Endothelial cell of umbilical vein (primary cell): ENCODE data around the gene DENND6A. TPM values are rescaled to one million over a fixed set of nuclear protein-coding genes. Genes with fewer than 3 reads are reported as not detected.

Experiments
- BruUV-seq: library from RNA; stranded (reverse); fragments of 400-500 nt; replicated peaks from 2 replicates; lab custom pipeline; 2021; lab: Mats Ljungman, UMichigan
- CTCF ChIA-PET: fragments of 300-600, 350-600 bp; sonication (Branson Sonifier 250); formaldehyde crosslinking; loops from one replicate; lab custom pipeline; 2021; ENCODE audit warnings: antibody characterized with exemption, inconsistent platforms; lab: Charles Lee
- POLR2A ChIA-PET: fragments of 300-600, 350-600 bp; sonication (Branson Sonifier 250); formaldehyde crosslinking; loops from one replicate; lab custom pipeline; 2021; ENCODE audit warnings: antibody characterized with exemption, inconsistent platforms; lab: Charles Lee
- DNase-seq: peaks from one replicate; pipeline ENCODE4 v3.0.0-alpha.2; 2011; ENCODE audit warnings: low read depth, low spot score
- FAIRE-seq: peaks from 2 replicates; lab custom pipeline; 2011; peaks lifted over from hg19 to GRCh38; lab: Jason Lieb, UNC
- H2AFZ ChIP-seq: 2 replicates; pipeline ENCODE4 v1.6.0; 2012; ENCODE audit warnings: low read depth, low read length, control low read depth, inconsistent platforms
- H3K27ac ChIP-seq: 2 replicates; pipeline ENCODE4 v1.5.1; 2011; ENCODE audit warnings: low read depth, mild to moderate bottlenecking, control low read depth, low read length, moderate library complexity; ENCODE audit not compliant: insufficient read depth
- H3K27me3 ChIP-seq, 2 experiments: 2 replicates each; pipeline versions ENCODE4 v1.6.0 to v1.6.1; 2011; ENCODE audit warnings: low read length in 2 of 2, mixed read lengths in 1 of 2; ENCODE audit not compliant: control insufficient read depth in 2 of 2, insufficient read depth in 2 of 2
- H3K36me3 ChIP-seq, 2 experiments: 2 replicates in 1 of 2; 3 replicates in 1 of 2; pipeline ENCODE4 v1.5.1; 2011; ENCODE audit warnings: low read length in 2 of 2, mild to moderate bottlenecking in 1 of 2, moderate library complexity in 1 of 2; ENCODE audit not compliant: control insufficient read depth in 2 of 2, insufficient read depth in 2 of 2; ENCODE audit errors: extremely low read depth in 1 of 2
- H3K4me1 ChIP-seq: 3 replicates; pipeline ENCODE4 v1.5.1; 2011; ENCODE audit warnings: mild to moderate bottlenecking, low read length; ENCODE audit not compliant: control insufficient read depth, insufficient read depth; ENCODE audit errors: extremely low read depth
- H3K4me2 ChIP-seq: 2 replicates; pipeline ENCODE4 v1.6.1; 2011; ENCODE audit warnings: low read length, control low read depth, mixed read lengths; ENCODE audit not compliant: insufficient read depth
- H3K4me3 ChIP-seq, 3 experiments: fragments of 200-600 bp in 1 of 3; sonication (generic), shearing (Covaris generic) in 1 of 3; replicated peaks in 1 of 3; 2 replicates each; pipeline ENCODE4 v1.5.1; 2011 to 2016; ENCODE audit warnings: control low read depth in 3 of 3, low read length in 3 of 3, mild to moderate bottlenecking in 2 of 3, inconsistent platforms in 1 of 3, low read depth in 1 of 3, moderate library complexity in 1 of 3; ENCODE audit not compliant: insufficient read depth in 1 of 3
- H3K79me2 ChIP-seq: 2 replicates; pipeline ENCODE4 v1.6.0; 2012; ENCODE audit warnings: low read length, inconsistent platforms; ENCODE audit not compliant: control insufficient read depth, insufficient read depth
- H3K9ac ChIP-seq: replicated peaks from 2 replicates; pipeline ENCODE3; 2011; ENCODE audit warnings: low read length, control low read depth; ENCODE audit not compliant: insufficient read depth; ENCODE audit errors: extremely low read depth
- H3K9me1 ChIP-seq: replicated peaks from 3 replicates; pipeline ENCODE4 v1.6.0; 2011; ENCODE audit warnings: mild to moderate bottlenecking, low read length; ENCODE audit not compliant: control insufficient read depth, insufficient read depth; ENCODE audit errors: extremely low read depth
- H3K9me3 ChIP-seq: replicated peaks from 2 replicates; pipeline ENCODE4 v1.5.1; 2012; ENCODE audit warnings: low read length, inconsistent platforms; ENCODE audit not compliant: control insufficient read depth, insufficient read depth
- H4K20me1 ChIP-seq: replicated peaks from 2 replicates; pipeline ENCODE3; 2011; ENCODE audit warnings: mild to moderate bottlenecking, low read length; ENCODE audit not compliant: control insufficient read depth, insufficient read depth; ENCODE audit errors: extremely low read depth
- CTCF ChIP-seq, 2 donors: IDR thresholded peaks; 1 replicate in 1 of 2; 2 replicates in 1 of 2; pipeline ENCODE4 v1.5.1; 2011; ENCODE audit warnings: low read length in 2 of 2, mild to moderate bottlenecking in 2 of 2, moderate library complexity in 2 of 2, control low read depth in 1 of 2, inconsistent platforms in 1 of 2, low read depth in 1 of 2; ENCODE audit not compliant: insufficient read depth in 1 of 2; ENCODE audit errors: extremely low read depth in 1 of 2
- EZH2 ChIP-seq: IDR thresholded peaks from 2 replicates; pipeline ENCODE4 v1.6.1; 2012; ENCODE audit warnings: borderline replicate concordance, low read depth, mild to moderate bottlenecking, moderate library complexity, low read length, inconsistent platforms; ENCODE audit not compliant: severe bottlenecking
- FOS ChIP-seq: IDR thresholded peaks from 2 replicates; pipeline ENCODE4 v1.6.1; 2011; ENCODE audit warnings: mild to moderate bottlenecking, low read length, moderate library complexity, borderline replicate concordance; ENCODE audit not compliant: insufficient read depth
- GATA2 ChIP-seq: IDR thresholded peaks from 2 replicates; pipeline ENCODE4 v1.7.0; 2011; ENCODE audit warnings: low read depth, mild to moderate bottlenecking, moderate library complexity, mixed read lengths, low read length; ENCODE audit not compliant: insufficient read length, insufficient read depth
- JUN ChIP-seq: IDR thresholded peaks from 2 replicates; pipeline ENCODE4 v1.6.1; 2011; ENCODE audit warnings: borderline replicate concordance, low read depth; ENCODE audit not compliant: insufficient read length, insufficient read depth
- MAX ChIP-seq: IDR thresholded peaks from 2 replicates; pipeline ENCODE4 v1.6.1; 2011; ENCODE audit not compliant: insufficient read depth, insufficient read length
- MYC ChIP-seq: IDR thresholded peaks from one replicate; pipeline ENCODE4 v1.6.1; 2011; ENCODE audit warnings: mild to moderate bottlenecking, low read depth, low read length
- POLR2A ChIP-seq: IDR thresholded peaks from 2 replicates; pipeline ENCODE4 v1.6.1; 2012; ENCODE audit warnings: low read depth, mild to moderate bottlenecking, control low read depth, low read length
- POLR2AphosphoS5 ChIP-seq: IDR thresholded peaks from 2 replicates; pipeline ENCODE4 v1.6.1; 2012; ENCODE audit warnings: low read depth, mild to moderate bottlenecking, control low read depth, low read length, moderate library complexity; ENCODE audit not compliant: insufficient read depth
- dilution Hi-C: fragments of 300-500 bp; cut with MboI; formaldehyde crosslinking; loops from one replicate; pipeline ENCODE4 v1.15.0; 2019; ENCODE audit warnings: low sequenced_read_pairs; ENCODE audit not compliant: extremely low pct_ligation_motif_present
- intact Hi-C: fragments of 100-400 bp; cut with micrococcal nuclease; formaldehyde crosslinking; loops from one replicate; pipeline ENCODE4 v1.10.0; 2022
- polyA plus RNA-seq, 4 experiments: library from polyadenylated mRNA; depleted of rRNA in 3 of 4; stranded (reverse) in 3 of 4; unstranded in 1 of 4; fragments of >200 nt; gene quantifications; 2 replicates each; pipeline versions ENCODE4 v1.2.1 to v1.2.3, GENCODE V29; 2011 to 2012; ENCODE audit warnings: missing spikeins in 1 of 4
- total RNA-seq: library from RNA; stranded (reverse); gene quantifications from 2 replicates; pipeline ENCODE4 v1.2.3, GENCODE V29; 2021

DENND6A gene
- total and polyA plus RNA-seq, 2 donors (not counting 3 experiments of a cell fraction or from before 2014, with no cell fraction given) = 12.7 to 25.0 TPM

DNA sequence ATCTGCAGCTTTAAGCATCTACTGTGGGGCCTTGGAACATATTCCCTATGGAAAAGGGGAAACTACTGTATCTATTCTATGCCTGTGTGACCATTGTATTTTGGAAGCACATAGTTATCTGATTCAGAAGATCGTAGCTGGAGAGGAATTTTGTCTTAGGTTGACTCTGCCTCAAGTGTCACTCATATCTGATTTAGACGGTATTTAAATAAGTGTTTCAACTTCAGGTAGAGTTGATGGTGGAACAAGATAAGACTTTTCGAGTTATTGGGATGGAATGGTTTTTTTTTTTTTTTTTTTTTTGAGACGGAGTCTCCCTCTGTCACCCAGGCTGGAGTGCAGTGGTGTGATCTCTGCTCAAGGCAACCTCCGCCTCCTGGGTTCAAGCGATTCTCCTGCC is 8.9 kb upstream of the DENND6A start:
- Histone ChIP-seq H3K27ac (no peak overlapping the region), H3K9me3 (no peaks in the 10 kb centered on the region), H3K4me3 (no peak overlapping the region), H3K36me3 (no peaks in the 10 kb centered on the region), H4K20me1 (no peaks in the 10 kb centered on the region), H3K9me1 (no peaks in the 10 kb centered on the region), H3K79me2 (no peaks in the 10 kb centered on the region), H3K4me1 (no peaks in the 10 kb centered on the region), H3K9ac (no peak overlapping the region), H3K27me3 (no peaks in the 10 kb centered on the region), H2AFZ (no peak overlapping the region), H3K4me2 (no peak overlapping the region)
- intact Hi-C loops = no loop called here
- FAIRE-seq (no peak), DNase-seq (no peak)
- CTCF ChIA-PET = no interaction called here
- BruUV-seq = no TSS peak
- TF ChIP-seq MYC (no peak), JUN (no peak), POLR2A (no peak), FOS (no peak), POLR2AphosphoS5 (no peak), CTCF (IDR thresholded peaks at IDR 0.05; ENCODE audit: extremely low read depth in 1 of 2, insufficient read depth in 1 of 2, low read depth in 1 of 2, low read length in 2 of 2) (no peak), EZH2 (no peak), MAX (no peak), GATA2 (no peak)
- dilution Hi-C loops = no loop called here
- POLR2A ChIA-PET = no interaction called here
